ENCODE results near the gene DLG2.

The DLG2 gene

GRCh38 chr11:84757711-84758110 lies 869.4 kb downstream of the DLG2 start:
- TF ChIP-seq EGR1 (IDR thresholded peaks at IDR 0.05) (no peak), CEBPB (IDR thresholded peaks at IDR 0.05) (no peak), RAD21 (IDR thresholded peaks at IDR 0.05; ENCODE audit: low read depth) (no peak), USF1 (IDR thresholded peaks at IDR 0.05) (no peak), REST (IDR thresholded peaks at IDR 0.05; ENCODE audit: low read depth) (no peak), ZBTB7A (IDR thresholded peaks at IDR 0.05; ENCODE audit: low read depth) (no peak), TAF1 (IDR thresholded peaks at IDR 0.05; ENCODE audit: low read depth) (no peak), CREB1 (IDR thresholded peaks at IDR 0.05; ENCODE audit: low read depth) (no peak), YY1 (IDR thresholded peaks at IDR 0.05; ENCODE audit: low read depth) (no peak), EP300 (IDR thresholded peaks at IDR 0.05; ENCODE audit: borderline replicate concordance) (no peak), FOXM1 (IDR thresholded peaks at IDR 0.05; ENCODE audit: borderline replicate concordance, low read depth) (no peak), NFIC (IDR thresholded peaks at IDR 0.05) (no peak), TEAD4 (IDR thresholded peaks at IDR 0.05) (no peak), TCF12 (IDR thresholded peaks at IDR 0.05; ENCODE audit: low read depth) (no peak)
- TF ChIP-seq, protein P1, sequence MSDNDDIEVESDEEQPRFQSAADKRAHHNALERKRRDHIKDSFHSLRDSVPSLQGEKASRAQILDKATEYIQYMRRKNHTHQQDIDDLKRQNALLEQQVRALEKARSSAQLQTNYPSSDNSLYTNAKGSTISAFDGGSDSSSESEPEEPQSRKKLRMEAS (IDR thresholded peaks at IDR 0.05): no peak

- TF ChIP-seq REST (IDR thresholded peaks at IDR 0.05; ENCODE audit: low read depth) (no peak), RAD21 (IDR thresholded peaks at IDR 0.05; ENCODE audit: low read depth) (no peak), ZBTB7A (IDR thresholded peaks at IDR 0.05; ENCODE audit: low read depth) (no peak), EP300 (IDR thresholded peaks at IDR 0.05; ENCODE audit: borderline replicate concordance) (no peak), TCF12 (IDR thresholded peaks at IDR 0.05; ENCODE audit: low read depth) (no peak), CEBPB (IDR thresholded peaks at IDR 0.05) (no peak), TAF1 (IDR thresholded peaks at IDR 0.05; ENCODE audit: low read depth) (no peak), FOXM1 (IDR thresholded peaks at IDR 0.05; ENCODE audit: borderline replicate concordance, low read depth) (no peak), EGR1 (IDR thresholded peaks at IDR 0.05) (no peak), YY1 (IDR thresholded peaks at IDR 0.05; ENCODE audit: low read depth) (no peak), CREB1 (IDR thresholded peaks at IDR 0.05; ENCODE audit: low read depth) (no peak), NFIC (IDR thresholded peaks at IDR 0.05) (no peak), USF1 (IDR thresholded peaks at IDR 0.05) (no peak), TEAD4 (IDR thresholded peaks at IDR 0.05) (no peak)
- TF ChIP-seq, protein P1 (IDR thresholded peaks at IDR 0.05): no peak
Measured at GRCh38 chr11:84751371-84751770, 875.8 kb downstream of the DLG2 start.

- TF ChIP-seq FOXM1 (IDR thresholded peaks at IDR 0.05; ENCODE audit: borderline replicate concordance, low read depth): no peak
- TF ChIP-seq REST (IDR thresholded peaks at IDR 0.05; ENCODE audit: low read depth): no peak
- no peak for TF ChIP-seq TAF1 (IDR thresholded peaks at IDR 0.05; ENCODE audit: low read depth)
- no peak for TF ChIP-seq USF1 (IDR thresholded peaks at IDR 0.05)
- no peak for TF ChIP-seq CREB1 (IDR thresholded peaks at IDR 0.05; ENCODE audit: low read depth)
- TF ChIP-seq EGR1 (IDR thresholded peaks at IDR 0.05): no peak
Measured at GRCh38 chr11:84747871-84748270, 879.3 kb downstream of the DLG2 start.

DNA sequence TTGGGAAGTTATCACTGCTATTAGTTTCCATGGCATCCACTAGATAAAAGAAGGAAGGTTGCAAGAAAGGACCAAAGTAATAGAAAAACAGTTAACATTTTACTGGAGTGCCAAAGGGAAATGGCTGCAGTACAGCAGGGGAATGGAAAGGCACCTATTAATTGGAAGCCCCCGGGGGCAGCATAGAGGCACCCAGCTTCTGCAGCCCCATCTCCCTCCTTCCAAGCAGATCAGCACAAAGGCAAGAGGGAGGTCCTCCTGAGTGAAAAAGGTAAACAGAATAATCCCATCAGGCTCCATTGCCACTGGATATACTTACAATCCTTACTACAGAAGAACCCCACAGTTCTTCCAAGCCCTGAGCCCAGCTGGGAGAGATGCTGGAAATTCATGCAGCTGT lies 887.1 kb downstream of the DLG2 start:
- no peak for TF ChIP-seq CREB1 (IDR thresholded peaks at IDR 0.05; ENCODE audit: low read depth)
- no peak for TF ChIP-seq TEAD4 (IDR thresholded peaks at IDR 0.05)
- no peak for TF ChIP-seq TAF1 (IDR thresholded peaks at IDR 0.05; ENCODE audit: low read depth)
- no peak for TF ChIP-seq EGR1 (IDR thresholded peaks at IDR 0.05)
